ENCODE results near the gene PCSK1.

Gene PCSK1

DNA sequence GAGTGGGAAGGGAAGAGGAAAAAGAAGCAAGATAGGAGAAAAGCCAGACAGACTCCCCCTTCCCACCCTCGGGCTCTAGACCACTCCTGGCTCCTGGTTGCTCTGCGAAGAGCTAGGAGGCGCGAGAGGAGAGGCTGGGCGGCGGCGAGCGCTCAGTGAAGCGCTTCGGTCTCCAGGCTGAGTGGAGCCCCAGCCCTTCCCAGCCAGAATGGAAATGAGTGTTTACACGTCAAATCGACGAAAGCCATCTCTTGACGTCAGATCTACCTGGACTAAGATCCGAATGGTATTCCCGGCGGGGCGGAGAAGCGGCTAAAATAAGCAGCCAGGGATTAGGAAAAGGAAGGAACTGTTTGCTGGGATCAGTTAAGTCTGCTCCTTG, at the start of gene PCSK1:
PCSK1 (minus strand) TSS at position 183 of the 382 bp plus-strand sequence. CDS start 206 bp downstream, outside the sequence.
- peak; percentile 14 for DNase-seq (ENCODE audit: low spot score)

DNA sequence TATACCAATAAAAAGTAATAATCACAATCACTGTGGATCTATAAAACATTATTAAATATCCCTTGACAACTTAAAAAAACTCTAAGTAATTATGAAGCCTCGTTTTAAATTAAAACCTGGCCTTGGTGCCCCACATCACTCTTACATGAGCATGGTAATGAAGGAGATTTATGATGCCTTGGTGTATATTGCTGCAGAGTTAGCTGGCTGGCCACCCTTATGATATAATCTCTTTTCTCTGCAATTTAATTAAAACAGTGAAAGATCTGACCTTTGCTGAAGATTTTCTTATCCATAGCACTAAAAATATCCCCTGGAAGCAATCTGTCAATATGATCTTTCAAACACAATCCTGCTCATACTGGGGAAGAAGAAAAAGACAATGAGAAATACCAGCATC, 48.8 kb upstream of the PCSK1 start:
- DNase-seq (ENCODE audit: low spot score) = no peak

DNA sequence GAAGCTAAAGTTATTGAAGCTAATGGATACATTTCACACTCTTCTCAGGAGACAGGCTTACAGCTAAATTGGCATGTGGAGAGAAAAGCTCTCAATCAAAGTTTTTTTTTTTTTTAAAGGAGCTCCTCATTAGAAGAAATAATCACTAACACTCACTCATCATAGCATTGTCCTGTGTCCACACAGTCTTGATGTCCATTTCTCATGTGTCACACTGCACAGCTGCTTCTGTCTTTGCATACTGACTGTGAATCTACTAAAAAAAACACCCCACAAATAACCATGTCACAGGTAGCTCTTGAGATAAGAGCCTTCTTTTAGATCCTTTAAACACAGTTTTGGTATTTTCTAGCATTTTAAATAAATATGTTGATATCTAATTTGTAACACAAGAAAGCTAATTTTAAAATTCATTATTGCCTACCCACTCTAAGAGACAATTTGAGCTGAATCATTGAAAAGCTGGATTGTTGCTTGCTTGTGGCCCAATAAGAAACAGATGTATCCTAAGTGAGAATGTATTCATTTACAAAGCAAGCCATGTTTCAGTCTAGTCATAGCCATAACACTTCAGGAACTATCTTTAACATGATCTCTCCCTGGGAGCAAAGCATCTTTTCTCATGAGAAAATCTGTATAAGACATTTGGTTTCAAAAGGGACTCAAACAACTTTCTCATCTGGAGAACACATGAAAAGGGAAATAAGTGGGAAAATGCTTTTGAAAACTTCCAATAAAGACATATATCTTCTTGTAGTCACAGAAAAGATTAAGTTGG, 48.1 kb upstream of the PCSK1 start:
- DNase-seq (ENCODE audit: low spot score) = no peak

DNA sequence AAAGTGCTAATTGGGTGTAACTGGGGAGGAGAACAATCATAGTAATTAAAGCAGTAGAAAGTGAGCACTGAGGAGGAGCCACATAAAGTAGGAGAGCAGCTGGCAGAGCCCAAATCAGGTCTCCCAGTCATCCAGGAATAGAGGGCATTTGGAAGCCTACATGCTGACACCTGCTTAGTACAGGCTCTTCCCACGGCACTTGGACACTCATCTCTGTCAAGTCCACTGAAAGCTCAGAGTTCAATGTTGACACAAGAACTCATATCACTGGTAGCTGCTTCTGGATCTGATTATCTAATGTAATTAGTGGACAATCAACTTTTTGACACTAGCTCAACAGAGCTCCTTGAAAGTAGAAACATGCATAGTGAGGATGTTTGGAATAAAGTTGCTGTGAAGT, 45.9 kb upstream of the PCSK1 start:
- no peak for DNase-seq (ENCODE audit: low spot score)

DNA sequence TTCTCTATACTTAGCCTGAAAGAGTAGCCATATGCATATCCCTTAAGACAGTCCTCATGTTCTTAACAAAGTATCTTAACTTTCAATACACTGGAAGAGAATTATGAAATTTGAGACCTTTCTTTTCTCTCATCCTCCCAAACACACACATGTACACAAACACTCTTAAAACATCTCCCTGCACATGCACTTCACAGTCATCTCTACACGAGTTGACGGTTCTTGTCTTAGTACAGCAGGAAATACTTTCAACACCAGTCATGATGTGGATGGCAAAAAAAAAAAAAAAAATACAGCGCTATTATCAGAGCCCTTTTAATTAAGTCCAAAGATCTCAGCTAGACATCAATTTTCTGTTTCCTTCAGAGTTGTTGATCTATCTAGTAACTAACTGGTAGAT, 43.6 kb upstream of the PCSK1 start:
- no peak for DNase-seq (ENCODE audit: low spot score)

DNA sequence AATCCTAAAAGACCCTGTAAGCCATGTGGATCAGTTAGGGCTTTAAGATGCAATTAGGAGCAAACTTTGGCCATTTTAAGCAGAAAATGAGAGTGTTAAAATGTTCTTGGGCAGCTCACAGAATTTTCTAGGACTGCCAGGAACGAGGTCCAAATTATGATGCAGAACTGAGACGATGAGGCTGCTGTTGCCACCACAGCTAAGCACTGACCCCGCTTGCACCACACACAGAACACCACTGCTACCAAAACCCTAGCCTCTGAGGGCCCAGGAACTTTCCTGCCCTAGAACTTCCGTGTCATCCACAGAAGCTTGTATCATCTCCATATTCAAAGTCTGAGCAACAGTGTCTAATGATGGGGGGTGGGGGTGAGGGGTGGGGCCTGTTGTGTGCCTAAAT, 41.0 kb upstream of the PCSK1 start:
- DNase-seq (ENCODE audit: low spot score) = no peak

DNA sequence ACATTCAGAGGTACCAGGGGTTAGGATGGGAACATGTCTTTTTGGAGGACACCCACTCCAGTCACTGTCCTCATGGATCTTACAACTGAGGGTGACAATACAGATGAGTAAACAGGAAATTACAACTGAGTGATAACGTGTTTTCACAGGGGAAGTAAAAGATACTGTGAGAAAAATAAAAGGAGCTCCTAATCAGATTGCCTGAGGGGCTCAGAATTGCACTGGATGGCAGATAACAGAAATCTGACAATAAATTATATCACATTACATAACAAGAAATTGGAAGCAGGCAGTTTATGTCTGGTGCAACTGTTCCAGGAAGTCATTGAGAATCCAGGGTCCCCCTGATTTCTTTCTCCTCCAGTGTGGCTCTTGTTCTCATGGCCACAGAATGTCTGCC, 40.1 kb upstream of the PCSK1 start:
- no peak for DNase-seq (ENCODE audit: low spot score)

DNA sequence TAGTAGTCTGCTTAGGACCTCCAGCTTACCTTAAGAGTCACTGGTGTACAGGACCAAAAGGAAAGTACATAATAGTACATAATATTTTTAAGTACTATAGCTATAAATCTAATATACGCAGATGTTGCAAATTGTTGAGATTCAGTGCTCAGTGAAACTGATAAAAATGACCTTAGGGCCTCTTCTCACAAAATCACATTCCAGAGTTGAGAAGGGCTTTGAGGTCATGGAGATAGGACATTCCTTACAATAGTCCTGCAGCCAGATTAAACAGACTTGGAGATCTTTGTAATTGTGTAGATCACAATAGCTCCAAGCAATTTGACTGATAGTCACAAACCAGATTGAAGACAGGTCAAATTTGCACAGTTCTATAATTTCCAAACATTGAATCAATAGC, 37.7 kb upstream of the PCSK1 start:
- no peak for DNase-seq (ENCODE audit: low spot score)

DNA sequence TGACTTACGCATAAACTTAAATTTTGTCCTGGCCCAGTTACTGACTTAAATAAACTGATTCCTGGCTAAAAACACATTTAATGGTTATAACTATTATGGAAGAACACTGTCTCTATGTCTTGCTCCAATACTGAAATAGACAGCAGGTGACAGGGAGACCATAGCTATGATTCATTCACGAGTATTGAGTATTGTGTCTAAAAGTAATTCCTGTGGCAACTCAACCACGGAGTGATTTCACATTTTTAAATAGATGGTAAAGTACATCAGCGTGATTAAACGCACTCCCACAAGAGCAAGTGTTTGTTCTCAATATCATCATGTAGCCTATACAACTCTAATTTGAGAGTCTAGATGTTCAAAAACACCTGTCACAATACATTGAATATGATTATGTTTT, 35.9 kb upstream of the PCSK1 start:
- DNase-seq (ENCODE audit: low spot score) = no peak

DNA sequence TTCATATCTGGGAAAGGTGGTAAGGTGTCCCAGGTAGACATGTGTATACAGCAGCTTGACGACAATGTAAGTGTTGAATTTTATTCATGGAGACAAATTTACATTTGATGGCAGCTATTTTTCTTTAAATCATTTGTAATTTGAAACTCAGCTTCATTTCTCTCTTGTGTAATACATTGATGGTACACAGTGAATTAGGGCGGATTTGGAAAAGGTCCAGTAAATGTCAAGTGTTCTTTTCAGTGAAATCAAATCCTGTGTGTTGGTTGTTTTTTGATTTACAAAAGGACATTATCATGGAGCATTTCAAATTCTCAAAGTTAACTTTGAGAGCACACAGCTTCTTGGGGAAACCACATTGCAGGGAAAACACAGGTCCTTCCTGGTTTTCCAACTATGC, 30.0 kb upstream of the PCSK1 start:
- no peak for DNase-seq (ENCODE audit: low spot score)

DNA sequence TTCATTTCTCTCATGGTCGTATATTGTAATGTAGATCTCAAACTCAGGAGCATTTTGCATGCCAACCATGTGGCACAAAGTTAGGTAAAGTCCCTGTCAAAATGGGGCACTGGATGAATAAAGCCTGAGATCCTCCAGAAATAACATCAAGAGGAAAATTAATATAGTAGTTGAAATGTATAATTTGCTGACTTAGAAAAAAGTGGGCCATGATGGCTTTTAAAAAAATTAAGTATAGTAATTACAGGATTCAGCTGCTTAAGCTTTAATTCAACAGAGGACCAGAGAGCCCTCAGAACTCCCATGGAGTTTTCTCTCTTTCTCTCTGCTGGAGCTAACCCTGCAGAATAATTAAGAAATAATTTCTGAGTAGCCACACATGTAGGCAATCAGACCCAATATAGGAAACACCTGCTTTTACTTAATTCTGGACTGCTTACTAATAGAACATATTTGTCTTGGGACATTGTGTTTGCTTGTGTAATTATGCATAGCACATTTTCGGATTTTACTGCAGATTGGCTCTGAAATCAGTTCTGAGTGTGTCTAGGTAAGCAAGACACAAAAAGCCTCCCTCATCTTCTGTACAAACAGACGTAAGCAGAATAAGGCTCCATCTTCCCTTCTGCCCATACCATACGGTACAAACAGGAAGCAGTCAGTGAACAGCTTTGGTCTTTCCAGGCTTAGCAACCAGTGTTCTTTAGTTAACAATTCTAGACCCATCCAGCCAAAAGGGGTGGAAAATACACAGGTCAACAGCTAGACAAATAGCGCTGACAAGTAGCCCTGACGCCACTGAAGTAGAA, 26.5 kb upstream of the PCSK1 start:
- DNase-seq (ENCODE audit: low spot score) = no peak

DNA sequence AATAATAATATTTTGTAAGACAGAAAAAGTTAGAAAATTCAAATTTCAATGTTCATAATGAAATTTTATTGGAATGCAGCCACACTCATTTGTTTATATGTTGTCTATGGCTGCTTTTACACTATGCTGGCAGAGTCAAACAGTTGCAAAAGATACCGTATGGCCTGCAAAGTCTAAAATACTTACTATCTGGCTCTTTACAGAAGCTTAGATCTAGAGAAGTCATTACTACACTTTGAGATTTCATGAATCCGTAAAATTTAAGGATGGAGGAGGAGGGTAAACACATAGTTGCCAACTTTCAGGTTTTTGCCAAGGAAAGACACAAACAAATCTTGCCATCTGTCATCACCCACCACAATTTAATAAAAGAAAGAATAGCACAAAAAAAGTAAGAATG, 25.1 kb upstream of the PCSK1 start:
- no peak for DNase-seq (ENCODE audit: low spot score)

DNA sequence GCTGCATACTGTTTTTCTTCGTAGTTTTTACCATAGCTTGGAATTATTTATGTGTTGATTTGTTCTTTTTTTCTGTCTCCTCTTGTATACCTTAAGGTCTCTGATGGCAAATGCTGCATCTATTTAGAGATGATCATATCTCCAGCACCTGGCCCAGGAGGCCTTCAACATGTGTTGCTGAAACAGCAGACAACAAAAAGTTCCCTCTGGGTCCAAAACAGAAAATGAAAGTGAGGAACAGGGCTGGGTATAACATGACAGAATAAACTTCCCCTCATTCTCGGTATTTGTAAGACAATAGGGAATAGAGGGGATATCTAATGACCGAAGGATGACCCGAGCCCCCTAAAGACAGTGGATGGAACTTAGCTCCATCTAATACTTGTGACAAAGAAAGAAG, 22.7 kb upstream of the PCSK1 start:
- DNase-seq (ENCODE audit: low spot score) = no peak

DNA sequence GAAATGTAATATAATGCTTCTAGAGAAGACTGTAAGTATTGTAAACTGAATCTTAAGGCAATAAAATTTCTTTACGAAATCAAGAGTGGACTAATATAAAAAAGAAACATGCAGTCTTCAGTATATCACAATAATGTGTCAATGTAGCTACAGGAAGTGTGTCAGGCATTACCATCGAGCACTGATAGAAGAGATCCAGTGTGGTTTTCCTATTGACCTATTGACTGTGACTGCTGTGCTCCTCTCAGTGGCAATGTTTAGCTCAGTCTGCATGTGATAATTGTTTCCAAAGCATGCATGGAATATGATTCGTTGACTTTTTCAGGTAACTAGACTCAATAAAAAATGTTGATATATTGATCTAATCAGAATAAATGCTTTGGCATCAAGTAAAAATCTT, 20.3 kb upstream of the PCSK1 start:
- no peak for DNase-seq (ENCODE audit: low spot score)

DNA sequence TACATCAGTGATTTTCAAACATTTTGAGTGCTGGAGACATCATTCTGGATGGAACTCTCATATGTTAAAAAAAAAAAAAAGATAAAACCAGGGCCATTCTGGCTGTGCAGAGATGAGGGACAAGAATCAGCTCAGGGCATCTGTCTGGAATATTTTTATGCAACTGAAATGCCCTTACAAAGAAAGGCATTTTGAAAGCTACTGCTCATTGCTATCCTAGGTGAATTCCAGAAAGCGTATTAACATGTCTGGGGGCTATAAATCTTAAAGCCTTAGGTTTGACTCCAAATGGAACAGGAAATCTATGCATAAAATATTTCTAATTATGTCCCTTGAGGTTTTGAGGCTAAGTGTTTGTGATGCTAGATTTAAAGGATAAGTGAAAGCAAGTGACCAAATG, 14.9 kb upstream of the PCSK1 start:
- DNase-seq (ENCODE audit: low spot score) = no peak

DNA sequence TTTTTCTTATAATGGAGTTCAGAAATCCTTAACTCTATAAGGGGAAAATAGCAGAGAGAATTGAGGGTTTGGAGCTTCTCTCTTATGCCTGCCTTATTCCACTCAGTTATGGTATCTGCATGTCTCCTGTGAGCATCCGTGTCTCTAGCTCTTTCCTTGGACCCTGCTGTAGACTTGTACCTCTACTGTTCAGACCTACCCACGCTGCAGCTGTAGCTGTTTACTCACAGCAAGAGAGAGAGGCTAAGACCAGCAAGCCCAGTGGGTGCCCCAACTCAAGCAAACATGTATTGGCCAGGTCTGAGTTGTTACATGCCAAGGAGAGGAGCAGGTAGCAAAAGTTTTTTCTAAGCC, 7.1 kb upstream of the PCSK1 start:
- DNase-seq (ENCODE audit: low spot score) = no peak

DNA sequence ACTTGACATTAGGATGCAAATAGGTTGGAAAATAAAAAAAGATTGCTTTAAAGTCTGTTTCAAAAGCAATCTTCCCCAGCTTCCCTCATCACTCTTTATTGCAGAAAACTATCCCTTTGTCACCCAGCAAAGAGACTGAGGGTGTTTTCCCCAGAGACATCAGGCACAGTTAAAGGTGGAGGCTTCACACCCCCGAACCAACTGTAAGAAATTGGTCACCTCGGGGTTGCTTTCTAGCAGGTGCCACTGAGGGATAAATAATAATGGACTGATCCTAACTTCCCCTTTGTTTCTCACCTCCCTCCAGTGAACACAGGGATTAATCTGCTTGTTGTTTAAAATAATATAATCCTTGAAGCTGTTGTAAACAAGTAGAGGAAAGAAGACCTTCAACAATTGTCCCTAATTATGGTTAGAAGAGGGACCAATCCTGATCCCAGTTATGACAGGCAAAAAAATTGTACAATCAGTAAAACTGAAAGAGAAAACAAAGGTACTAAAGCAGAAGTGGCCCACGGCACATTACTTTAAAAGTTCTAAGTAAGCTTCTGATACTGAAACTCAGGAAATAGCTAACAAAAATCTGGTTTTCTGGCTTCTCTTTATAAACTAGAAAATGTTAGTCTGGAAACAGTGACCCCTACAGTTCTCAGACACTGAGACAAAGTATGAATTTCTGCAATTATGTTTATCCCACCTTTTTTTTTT, 6.6 kb upstream of the PCSK1 start:
- DNase-seq (ENCODE audit: low spot score) = no peak

DNA sequence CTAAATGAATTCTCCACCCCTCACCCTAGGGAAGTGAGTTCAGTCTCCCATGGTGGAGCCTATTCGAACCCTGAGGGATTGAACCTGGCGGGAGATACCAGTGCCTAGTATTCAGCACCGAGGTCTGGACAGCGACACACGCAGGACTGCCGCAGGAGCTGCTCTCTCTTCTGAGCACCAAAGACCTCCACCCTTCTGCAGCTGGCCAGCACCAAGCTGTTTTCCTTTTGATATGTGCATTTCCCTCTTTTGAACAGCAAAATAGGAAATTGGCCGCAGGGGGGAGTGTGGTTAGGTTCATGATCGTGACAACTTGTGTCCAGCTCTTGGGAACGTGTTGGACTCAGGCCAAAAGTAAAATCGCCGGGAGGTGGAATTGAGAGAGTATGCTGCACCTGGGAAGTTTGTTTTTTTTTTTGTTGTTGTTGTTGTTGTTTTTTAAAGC, 1.2 kb upstream of the PCSK1 start:
- DNase-seq (ENCODE audit: low spot score) = peak; percentile 88

DNA sequence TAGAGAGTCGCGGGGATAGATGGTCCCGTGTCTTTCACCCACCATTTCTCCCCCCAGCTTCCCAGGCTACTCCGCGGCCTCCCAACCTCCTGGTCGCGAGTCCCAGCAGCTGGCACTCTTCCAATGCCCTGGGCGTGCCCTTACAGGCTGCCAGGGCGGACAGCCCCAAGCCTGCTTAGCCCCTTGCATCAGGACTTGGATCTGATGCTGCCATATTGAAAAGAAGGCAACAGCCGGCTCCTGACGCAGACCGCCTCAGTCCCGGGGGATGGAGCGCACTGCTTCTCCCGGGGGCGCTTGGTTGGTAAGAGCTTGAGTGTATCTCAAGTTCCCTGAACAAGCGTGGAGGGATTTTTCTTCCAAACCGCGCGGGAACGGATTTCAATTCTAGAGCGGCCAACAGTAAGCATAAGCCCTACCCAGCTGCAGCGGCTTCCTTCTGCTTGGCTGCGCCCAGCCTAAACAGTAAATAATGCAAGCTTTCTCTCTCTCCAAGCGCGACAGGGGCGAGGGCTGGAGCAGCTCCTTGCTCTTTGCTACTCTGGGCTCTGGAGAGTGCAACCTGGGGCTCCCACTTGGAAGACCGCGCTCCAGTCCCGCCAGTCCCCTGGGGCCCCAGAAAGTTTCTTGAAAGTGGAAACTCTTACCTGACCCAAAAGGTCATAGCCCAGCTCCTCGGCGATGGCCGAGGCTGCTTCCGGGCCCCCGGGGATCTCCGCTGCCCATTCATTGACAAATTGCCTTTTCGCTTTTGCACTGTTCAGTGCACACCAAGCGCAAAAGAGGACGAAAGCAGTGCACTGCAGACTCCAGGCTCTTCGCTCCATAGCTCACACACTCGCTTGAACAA, 607 bp downstream of the PCSK1 start:
- DNase-seq (ENCODE audit: low spot score) = peak; percentile 41

DNA sequence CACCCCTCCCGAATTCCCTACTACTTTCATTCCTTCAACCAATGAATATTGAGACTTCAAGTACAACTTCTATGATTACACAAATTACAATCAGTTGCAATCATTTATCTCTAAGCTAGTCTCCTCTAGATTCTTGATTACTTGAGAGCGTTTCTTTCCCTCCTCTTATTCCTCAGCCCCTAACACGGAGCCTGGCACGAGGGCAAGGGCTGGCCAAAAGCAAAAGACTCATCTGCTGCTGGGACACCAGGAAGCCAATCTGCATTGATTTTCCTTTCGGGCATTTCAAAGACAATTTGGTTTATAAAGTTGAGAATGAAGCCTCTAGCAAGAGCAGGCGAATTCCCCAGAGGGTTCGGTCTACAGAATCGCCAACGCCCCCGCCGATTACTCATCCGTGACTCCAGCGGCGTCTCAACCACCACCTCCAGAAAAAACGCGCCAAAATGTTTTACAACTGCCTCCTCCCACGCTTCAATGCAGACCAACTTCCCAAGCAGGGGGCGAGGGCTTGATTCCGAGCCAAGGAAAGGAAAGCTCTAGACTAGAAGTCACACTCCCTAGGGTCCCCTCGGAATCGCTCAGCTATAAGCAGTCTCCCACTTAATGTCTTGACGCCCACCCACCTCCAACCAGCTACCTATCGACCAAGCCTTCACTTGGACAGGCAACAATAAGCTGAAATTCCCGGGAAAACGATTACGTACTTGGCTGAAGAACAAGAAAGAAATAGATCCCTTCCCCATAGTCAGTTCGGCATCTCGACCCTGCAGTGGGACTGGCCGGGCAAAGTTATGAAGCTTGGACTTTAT, 1.5 kb downstream of the PCSK1 start:
- DNase-seq (ENCODE audit: low spot score) = peak; percentile 20

DNA sequence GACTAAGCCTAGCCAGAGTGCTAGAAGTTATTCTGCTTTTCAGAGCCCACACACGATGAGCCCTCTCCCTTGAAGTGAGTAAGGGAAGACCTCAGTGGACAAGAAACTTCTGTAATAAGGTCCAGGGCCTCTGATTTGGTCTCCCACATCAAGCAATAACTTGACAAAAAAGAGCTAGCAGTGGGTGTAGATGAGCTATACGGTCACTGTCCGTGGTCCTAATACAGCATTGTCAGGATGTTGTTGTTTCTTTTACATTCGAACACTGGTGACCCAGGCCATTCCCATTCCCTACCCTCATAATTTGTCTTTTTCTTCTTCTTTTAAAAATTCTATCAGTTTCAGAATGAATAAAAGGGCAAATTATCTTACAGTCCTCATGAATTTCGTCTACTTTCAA, 5.2 kb downstream of the PCSK1 start:
- DNase-seq (ENCODE audit: low spot score) = peak; percentile 23
